ENCODE data around the gene TFRC.
"Not testable (repeated sequence)": the region's sequence is repeated elsewhere in the genome, so short reads cannot be mapped to it uniquely, and the experiment has no call there.

The TFRC gene

GRCh38 chr3:196048922-196049598 is 32.8 kb downstream of the TFRC start:
- DNase-seq (ENCODE audit: low read depth): no peak

GRCh38 chr3:196047391-196048030 is 34.4 kb downstream of the TFRC start:
- DNase-seq (ENCODE audit: low read depth): no peak

- DNase-seq (ENCODE audit: low read depth): no peak
These were observed 37.4 kb downstream of the TFRC start for GRCh38 chr3:196044513-196044912.

- no peak for DNase-seq (ENCODE audit: low read depth)
These were observed 39.2 kb downstream of the TFRC start for GRCh38 chr3:196042673-196043072.

GRCh38 chr3:196039359-196039758 is 42.5 kb downstream of the TFRC start:
- DNase-seq (ENCODE audit: low read depth): no peak

GRCh38 chr3:196026059-196026458 is 55.8 kb downstream of the TFRC start:
- not testable (repeated sequence) for DNase-seq (ENCODE audit: low read depth)

GRCh38 chr3:196024968-196025367 is 56.9 kb downstream of the TFRC start:
- DNase-seq (ENCODE audit: low read depth): no peak

GRCh38 chr3:196023947-196024346 is 57.9 kb downstream of the TFRC start:
- DNase-seq (ENCODE audit: low read depth): no peak

- DNase-seq (ENCODE audit: low read depth): not testable (repeated sequence)
These were observed 59.4 kb downstream of the TFRC start for GRCh38 chr3:196022499-196022878.

GRCh38 chr3:196020373-196020772 is 61.5 kb downstream of the TFRC start:
- no peak for DNase-seq (ENCODE audit: low read depth)

- DNase-seq (ENCODE audit: low read depth): not testable (repeated sequence)
These were observed 62.3 kb downstream of the TFRC start for GRCh38 chr3:196019576-196019975.

- DNase-seq (ENCODE audit: low read depth): not testable (repeated sequence)
These were observed 63.7 kb downstream of the TFRC start for GRCh38 chr3:196018159-196018558.

- no peak for DNase-seq (ENCODE audit: low read depth)
These were observed 65.4 kb downstream of the TFRC start for GRCh38 chr3:196016485-196016884.

- DNase-seq (ENCODE audit: low read depth): no peak
These were observed 65.8 kb downstream of the TFRC start for GRCh38 chr3:196016059-196016458.

GRCh38 chr3:196013587-196014487 is 68.1 kb downstream of the TFRC start:
- no peak for DNase-seq (ENCODE audit: low read depth)

GRCh38 chr3:196012941-196013476 is 68.9 kb downstream of the TFRC start:
- DNase-seq (ENCODE audit: low read depth): no peak

GRCh38 chr3:196012481-196012880 is 69.4 kb downstream of the TFRC start:
- no peak for DNase-seq (ENCODE audit: low read depth)

- no peak for DNase-seq (ENCODE audit: low read depth)
These were observed 72.4 kb downstream of the TFRC start for GRCh38 chr3:196009456-196009855.

- DNase-seq (ENCODE audit: low read depth): no peak
These were observed 73.0 kb downstream of the TFRC start for GRCh38 chr3:196008929-196009328.

GRCh38 chr3:196008387-196008786 is 73.5 kb downstream of the TFRC start:
- DNase-seq (ENCODE audit: low read depth): no peak

- DNase-seq (ENCODE audit: low read depth): no peak
These were observed 74.0 kb downstream of the TFRC start for GRCh38 chr3:196007744-196008335.

- DNase-seq (ENCODE audit: low read depth): not testable (repeated sequence)
These were observed 76.6 kb downstream of the TFRC start for GRCh38 chr3:196005338-196005737.
